ENCODE data around the gene PRKCZ.

DNA sequence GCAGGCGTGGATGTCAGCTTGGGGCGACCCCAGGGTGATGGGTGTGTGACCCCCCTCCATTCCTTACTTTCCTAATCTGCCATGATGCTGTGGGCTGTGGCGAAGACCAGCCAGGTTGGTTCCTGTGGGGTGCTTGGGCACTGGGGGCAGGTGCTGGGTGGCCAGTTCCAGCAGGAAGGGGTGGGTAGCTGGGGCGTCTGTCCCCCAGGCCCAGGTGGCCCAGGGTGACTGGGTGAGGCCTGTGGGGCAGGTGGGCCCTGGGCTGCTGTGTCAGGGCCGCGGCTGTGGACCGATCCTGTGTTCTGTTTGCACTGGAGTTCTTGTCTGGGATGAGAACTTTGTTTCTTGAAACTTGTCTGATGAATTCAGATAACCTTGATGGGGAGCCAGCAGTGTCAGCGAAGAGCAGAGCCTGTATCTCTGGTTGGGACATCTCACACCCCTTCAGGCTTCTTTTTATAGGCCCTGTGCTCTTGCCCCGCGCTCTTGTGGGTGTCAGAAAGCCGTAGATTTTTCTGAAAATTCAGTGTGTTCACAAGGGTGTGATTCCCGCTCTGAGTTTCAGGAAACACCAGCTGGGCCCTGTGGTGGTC, 3.7 kb downstream of the PRKCZ start:
- TF ChIP-seq, protein P1, sequence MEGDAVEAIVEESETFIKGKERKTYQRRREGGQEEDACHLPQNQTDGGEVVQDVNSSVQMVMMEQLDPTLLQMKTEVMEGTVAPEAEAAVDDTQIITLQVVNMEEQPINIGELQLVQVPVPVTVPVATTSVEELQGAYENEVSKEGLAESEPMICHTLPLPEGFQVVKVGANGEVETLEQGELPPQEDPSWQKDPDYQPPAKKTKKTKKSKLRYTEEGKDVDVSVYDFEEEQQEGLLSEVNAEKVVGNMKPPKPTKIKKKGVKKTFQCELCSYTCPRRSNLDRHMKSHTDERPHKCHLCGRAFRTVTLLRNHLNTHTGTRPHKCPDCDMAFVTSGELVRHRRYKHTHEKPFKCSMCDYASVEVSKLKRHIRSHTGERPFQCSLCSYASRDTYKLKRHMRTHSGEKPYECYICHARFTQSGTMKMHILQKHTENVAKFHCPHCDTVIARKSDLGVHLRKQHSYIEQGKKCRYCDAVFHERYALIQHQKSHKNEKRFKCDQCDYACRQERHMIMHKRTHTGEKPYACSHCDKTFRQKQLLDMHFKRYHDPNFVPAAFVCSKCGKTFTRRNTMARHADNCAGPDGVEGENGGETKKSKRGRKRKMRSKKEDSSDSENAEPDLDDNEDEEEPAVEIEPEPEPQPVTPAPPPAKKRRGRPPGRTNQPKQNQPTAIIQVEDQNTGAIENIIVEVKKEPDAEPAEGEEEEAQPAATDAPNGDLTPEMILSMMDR (conservative IDR thresholded peaks at IDR 0.05; ENCODE audit: low read depth, low read length) = no peak
- TF ChIP-seq SMC3 (IDR thresholded peaks at IDR 0.05; ENCODE audit: low read depth, low read length) (no peak), POLR2A (IDR thresholded peaks at IDR 0.05; ENCODE audit: low read depth, low read length) (no peak), RCOR1 (IDR thresholded peaks at IDR 0.05; ENCODE audit: insufficient replicate concordance, low read length) (no peak), CEBPB (IDR thresholded peaks at IDR 0.05; ENCODE audit: low read depth, low read length) (no peak), MAFK (IDR thresholded peaks at IDR 0.05; ENCODE audit: low read depth, low read length) (no peak), RFX5 (IDR thresholded peaks at IDR 0.05; ENCODE audit: low read depth, low read length) (no peak), CHD1 (IDR thresholded peaks at IDR 0.05; ENCODE audit: low read depth, low read length) (no peak)
- TF ChIP-seq, protein P2, sequence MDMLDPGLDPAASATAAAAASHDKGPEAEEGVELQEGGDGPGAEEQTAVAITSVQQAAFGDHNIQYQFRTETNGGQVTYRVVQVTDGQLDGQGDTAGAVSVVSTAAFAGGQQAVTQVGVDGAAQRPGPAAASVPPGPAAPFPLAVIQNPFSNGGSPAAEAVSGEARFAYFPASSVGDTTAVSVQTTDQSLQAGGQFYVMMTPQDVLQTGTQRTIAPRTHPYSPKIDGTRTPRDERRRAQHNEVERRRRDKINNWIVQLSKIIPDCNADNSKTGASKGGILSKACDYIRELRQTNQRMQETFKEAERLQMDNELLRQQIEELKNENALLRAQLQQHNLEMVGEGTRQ (IDR thresholded peaks at IDR 0.05; ENCODE audit: low read depth, low read length) = no peak
- TF ChIP-seq, protein P3, sequence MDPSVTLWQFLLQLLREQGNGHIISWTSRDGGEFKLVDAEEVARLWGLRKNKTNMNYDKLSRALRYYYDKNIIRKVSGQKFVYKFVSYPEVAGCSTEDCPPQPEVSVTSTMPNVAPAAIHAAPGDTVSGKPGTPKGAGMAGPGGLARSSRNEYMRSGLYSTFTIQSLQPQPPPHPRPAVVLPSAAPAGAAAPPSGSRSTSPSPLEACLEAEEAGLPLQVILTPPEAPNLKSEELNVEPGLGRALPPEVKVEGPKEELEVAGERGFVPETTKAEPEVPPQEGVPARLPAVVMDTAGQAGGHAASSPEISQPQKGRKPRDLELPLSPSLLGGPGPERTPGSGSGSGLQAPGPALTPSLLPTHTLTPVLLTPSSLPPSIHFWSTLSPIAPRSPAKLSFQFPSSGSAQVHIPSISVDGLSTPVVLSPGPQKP (IDR thresholded peaks at IDR 0.05; ENCODE audit: borderline replicate concordance, low read depth, low read length) = no peak
